PC-3 (cell line): ENCODE data around the gene FAM151A. TPM values are rescaled to one million over a fixed set of nuclear protein-coding genes. Genes with fewer than 3 reads are reported as not detected.

Source experiments
- ATAC-seq: fragments of 200-7000 bp; cut with Tn5 transposase; 2 replicates; pipeline ENCODE4 v1.9.1; 2020; ENCODE audit warnings: mild to moderate bottlenecking, moderate library complexity
- BruUV-seq: library from RNA; stranded (reverse); fragments of 400-500 nt; replicated peaks from 2 replicates; lab custom pipeline; 2021; lab: Mats Ljungman, UMichigan
- CTCF ChIA-PET: fragments of 300-600 bp; sonication (Branson Sonifier 250); formaldehyde crosslinking; loops from one replicate; lab custom pipeline; 2022; ENCODE audit warnings: antibody characterized with exemption; lab: Charles Lee
- POLR2A ChIA-PET: fragments of 300-600 bp; sonication (Branson Sonifier 250); formaldehyde crosslinking; loops from one replicate; lab custom pipeline; 2022; ENCODE audit warnings: antibody characterized with exemption; ENCODE audit not compliant: unreplicated experiment; lab: Charles Lee
- DNase-seq: peaks from one replicate; pipeline ENCODE4 v3.0.0-alpha.2; 2015
- H2AFZ ChIP-seq: fragments of 300-600 bp; sonication (generic); 2 replicates; pipeline ENCODE4 v1.6.0; 2016; ENCODE audit warnings: antibody characterized with exemption, low read length
- H3F3A ChIP-seq: fragments of 300-600 bp; sonication (generic); one replicate; pipeline ENCODE4 v1.6.0; 2017; ENCODE audit warnings: antibody characterized with exemption, low read length, control low read depth, mild to moderate bottlenecking; ENCODE audit not compliant: unreplicated experiment
- H3K27ac ChIP-seq: fragments of 300-600 bp; sonication (generic); 2 replicates; pipeline ENCODE4 v1.5.1; 2016; ENCODE audit warnings: mild to moderate bottlenecking, low read length
- H3K27me3 ChIP-seq: fragments of 300-600 bp; sonication (generic); 2 replicates; pipeline ENCODE4 v1.6.1; 2016; ENCODE audit warnings: low read length, mixed read lengths
- H3K36me3 ChIP-seq: fragments of 300-600 bp; sonication (generic); 2 replicates; pipeline ENCODE4 v1.6.1; 2016; ENCODE audit warnings: low read depth, mixed run types, low read length, mixed read lengths
- H3K4me1 ChIP-seq: fragments of 300-600 bp; sonication (generic); 2 replicates; pipeline ENCODE4 v1.5.1; 2016; ENCODE audit warnings: low read length; ENCODE audit not compliant: insufficient read depth
- H3K4me2 ChIP-seq: fragments of 300-600 bp; sonication (generic); 2 replicates; pipeline ENCODE4 v1.6.0; 2016; ENCODE audit warnings: low read length
- H3K4me3 ChIP-seq: fragments of 300-600 bp; sonication (generic); 2 replicates; pipeline ENCODE4 v1.5.1; 2016; ENCODE audit warnings: mild to moderate bottlenecking, low read length, mixed read lengths
- H3K79me2 ChIP-seq: fragments of 300-600 bp; sonication (generic); 2 replicates; pipeline ENCODE4 v1.6.1; 2017; ENCODE audit warnings: low read length, mixed read lengths
- H3K9ac ChIP-seq: fragments of 300-600 bp; sonication (generic); 2 replicates; pipeline ENCODE4 v1.6.0; 2016; ENCODE audit warnings: mild to moderate bottlenecking, low read length
- H3K9me2 ChIP-seq: fragments of 300-600 bp; sonication (generic); replicated peaks from 2 replicates; pipeline ENCODE4 v1.6.1; 2016; ENCODE audit warnings: mixed run types, low read length, mixed read lengths
- H3K9me3 ChIP-seq: fragments of 300-600 bp; sonication (generic); 2 replicates; pipeline ENCODE4 v1.6.1; 2016; ENCODE audit warnings: low read length, mixed read lengths
- H4K20me1 ChIP-seq: fragments of 300-600 bp; sonication (generic); 2 replicates; pipeline ENCODE4 v1.6.1; 2016; ENCODE audit warnings: low read length, mixed read lengths
- CTCF ChIP-seq: fragments of 300-600 bp; sonication (generic); conservative IDR thresholded peaks from 2 replicates; pipeline ENCODE4 v1.5.1; 2017; ENCODE audit warnings: antibody characterized with exemption, low read depth, mild to moderate bottlenecking, low read length
- EZH2 ChIP-seq: fragments of 300-600 bp; sonication (generic); IDR thresholded peaks from one replicate; pipeline ENCODE4 v1.6.1; 2017; ENCODE audit warnings: antibody characterized with exemption, mild to moderate bottlenecking, low read length; ENCODE audit not compliant: unreplicated experiment
- EZH2phosphoT487 ChIP-seq: fragments of 300-600 bp; sonication (generic); IDR thresholded peaks from 2 replicates; pipeline ENCODE4 v1.6.1; 2018; ENCODE audit warnings: mild to moderate bottlenecking, antibody characterized with exemption, low read length, borderline replicate concordance
- intact Hi-C: fragments of 100-400 bp; cut with micrococcal nuclease; formaldehyde crosslinking; loops from 2 replicates; pipeline ENCODE4 v1.9.0; 2023
- total RNA-seq: library from RNA; depleted of rRNA; stranded (reverse); fragments of >200 nt; gene quantifications from 2 replicates; pipeline ENCODE4 v1.2.3, GENCODE V29; 2014

The FAM151A gene
- total RNA-seq, 1 experiment from 2014 or later = not detected

- ChIA-PET POLR2A (no interaction called here), CTCF (no interaction called here)
- H3K9me2 ChIP-seq = no peaks in the 10 kb centered on the region
- no peak for TF ChIP-seq CTCF
- H4K20me1 ChIP-seq = no peaks in the 10 kb centered on the region
- no peak overlapping the region for H3K4me2 ChIP-seq
- H3K79me2 ChIP-seq = no peaks in the 10 kb centered on the region
- H3F3A ChIP-seq = no peaks in the 10 kb centered on the region
- H2AFZ ChIP-seq = no peak overlapping the region
- no TSS peak for BruUV-seq
- H3K36me3 ChIP-seq = no peaks in the 10 kb centered on the region
- no peaks in the 10 kb centered on the region for H3K4me1 ChIP-seq
- no peak overlapping the region for H3K27ac ChIP-seq
- no peak overlapping the region for H3K9ac ChIP-seq
- no peaks in the 10 kb centered on the region for H3K27me3 ChIP-seq
- no peak overlapping the region for H3K4me3 ChIP-seq
- ATAC-seq (no peak), DNase-seq (no peak)
- intact Hi-C loops = no loop called here
- no peaks in the 10 kb centered on the region for H3K9me3 ChIP-seq
These were observed 37.9 kb downstream of the FAM151A start for GRCh38 chr1:54585181-54586066.

DNA sequence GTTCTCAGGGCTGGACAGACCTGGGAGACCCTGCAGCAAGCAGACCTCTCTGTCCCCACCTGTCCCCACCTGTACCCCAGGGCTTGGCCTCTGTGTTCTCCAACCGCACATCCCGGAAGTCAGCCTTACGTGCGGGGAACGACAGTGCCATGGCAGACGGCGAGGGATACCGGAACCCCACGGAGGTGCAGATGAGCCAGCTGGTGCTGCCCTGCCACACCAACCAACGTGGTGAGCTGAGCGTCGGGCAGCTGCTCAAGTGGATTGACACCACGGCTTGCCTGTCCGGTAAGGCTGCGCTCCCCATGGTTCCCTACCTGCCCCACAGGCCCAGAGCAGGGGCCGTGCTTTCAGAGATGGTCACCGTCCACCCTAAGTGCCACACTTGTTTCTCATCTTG, 38.8 kb downstream of the FAM151A start:
- BruUV-seq = no TSS peak
- no peak for TF ChIP-seq CTCF
- no peak for TF ChIP-seq EZH2
- TF ChIP-seq EZH2phosphoT487 = no peak
- no peaks in the 10 kb centered on the region for H3K79me2 ChIP-seq
- H3K27ac ChIP-seq = no peak overlapping the region
- no peak overlapping the region for H3K4me2 ChIP-seq
- no peak overlapping the region for H3K4me3 ChIP-seq
- H3F3A ChIP-seq = no peaks in the 10 kb centered on the region
- H3K9me2 ChIP-seq = no peaks in the 10 kb centered on the region
- ChIA-PET POLR2A (no interaction called here), CTCF (no interaction called here)
- DNase-seq = no peak
- no peak overlapping the region for H2AFZ ChIP-seq
- H3K36me3 ChIP-seq = no peaks in the 10 kb centered on the region
- H3K9me3 ChIP-seq = no peaks in the 10 kb centered on the region
- no peaks in the 10 kb centered on the region for H3K27me3 ChIP-seq
- no peak overlapping the region for H3K9ac ChIP-seq
- H3K4me1 ChIP-seq = no peaks in the 10 kb centered on the region
- no peak for ATAC-seq
- intact Hi-C loops = no loop called here
- H4K20me1 ChIP-seq = no peaks in the 10 kb centered on the region

- POLR2A ChIA-PET = no interaction called here
- DNase-seq (no peak), ATAC-seq (no peak)
- Histone ChIP-seq H3K4me2 (no peak overlapping the region), H3K27ac (no peak overlapping the region), H3K36me3 (no peaks in the 10 kb centered on the region), H3F3A (no peaks in the 10 kb centered on the region), H3K4me1 (no peaks in the 10 kb centered on the region), H3K79me2 (no peaks in the 10 kb centered on the region), H3K9ac (no peak overlapping the region), H3K9me3 (no peaks in the 10 kb centered on the region), H3K27me3 (no peaks in the 10 kb centered on the region), H3K9me2 (no peaks in the 10 kb centered on the region), H3K4me3 (no peak overlapping the region), H2AFZ (no peak overlapping the region), H4K20me1 (no peaks in the 10 kb centered on the region)
- CTCF ChIA-PET = no interaction called here
- TF ChIP-seq EZH2 (no peak), CTCF (no peak), EZH2phosphoT487 (no peak)
- intact Hi-C loops = no loop called here
- no TSS peak for BruUV-seq
These were observed 39.5 kb downstream of the FAM151A start for GRCh38 chr1:54583871-54584270.
